Testis (tissue), 3 donors: ENCODE data around the gene ARHGAP26. TPM values are rescaled to one million over a fixed set of nuclear protein-coding genes. Genes with fewer than 3 reads are reported as not detected.
A peak's percentile ranks its signal among the peaks of the same experiment; 100 is the strongest.
"Not testable (repeated sequence)": the region's sequence is repeated elsewhere in the genome, so short reads cannot be mapped to it uniquely, and the experiment has no call there.

ENCODE experiments used
- DNase-seq: peaks from one replicate; pipeline ENCODE4 v3.0.0-alpha.2; 2019
- H3K27ac ChIP-seq, 2 donors: fragments of 200-600 bp; sonication (generic); one replicate each; pipeline ENCODE4 v1.5.1; 2019
- H3K27me3 ChIP-seq: fragments of 200-600 bp; sonication (generic); one replicate; pipeline ENCODE4 v1.5.1; 2019
- H3K36me3 ChIP-seq: fragments of 200-600 bp; sonication (generic); one replicate; pipeline ENCODE4 v1.5.1; 2017; ENCODE audit warnings: low read depth; ENCODE audit errors: missing control alignments
- H3K4me1 ChIP-seq: fragments of 200-600 bp; sonication (generic); one replicate; pipeline ENCODE4 v1.5.1; 2019
- H3K4me3 ChIP-seq, 2 donors: fragments of 200-600 bp; sonication (generic); one replicate each; pipeline ENCODE4 v1.5.1; 2017 to 2019
- H3K9me3 ChIP-seq: fragments of 200-600 bp; sonication (generic); one replicate; pipeline ENCODE4 v1.5.1; 2017
- CTCF ChIP-seq, 3 experiments: fragments of 450-650 bp in 2 of 3; fragments of 200-600 bp in 1 of 3; sonication (generic) in 1 of 3; IDR thresholded peaks; one replicate each; pipeline ENCODE4 v1.5.1; 2016 to 2019; ENCODE audit warnings: antibody characterized with exemption in 3 of 3, mild to moderate bottlenecking in 2 of 3, moderate library complexity in 1 of 3
- POLR2A ChIP-seq: fragments of 450-650 bp; IDR thresholded peaks from one replicate; pipeline ENCODE4 v1.6.1; 2017; ENCODE audit warnings: antibody characterized with exemption, mild to moderate bottlenecking, moderate library complexity
- WGBS, 2 donors: methylation state at CpG; one replicate each; pipeline ENCODE4 v1.1.5; 2018; 5-methylcytosine and 5-hydroxymethylcytosine counted together
- intact Hi-C: fragments of 100-400 bp; cut with DNase I; formaldehyde crosslinking; loops from one replicate; pipeline ENCODE4 v1.15.1; 2023; ENCODE audit warnings: low total_unique reads
- polyA plus RNA-seq: library from polyadenylated mRNA; stranded (reverse); fragments of 350-450 nt; fragmentation: Illumina TruSeq; extraction: RNeasy Lipid Tissue Mini Kit (QIAGEN cat#74804); gene quantifications from one replicate; pipeline ENCODE4 v1.2.3, GENCODE V29; 2014; ENCODE audit warnings: low read depth, low replicate concordance; ENCODE audit not compliant: insufficient read depth
- total RNA-seq, 2 donors: library from RNA; depleted of rRNA; stranded (reverse); fragments of >200 nt; gene quantifications; one replicate each; pipeline ENCODE4 v1.2.3, GENCODE V29; 2016

The ARHGAP26 gene
- total and polyA plus RNA-seq, 3 donors from 2014 or later = 33.8 to 98.7 (median 95.7) TPM

DNA sequence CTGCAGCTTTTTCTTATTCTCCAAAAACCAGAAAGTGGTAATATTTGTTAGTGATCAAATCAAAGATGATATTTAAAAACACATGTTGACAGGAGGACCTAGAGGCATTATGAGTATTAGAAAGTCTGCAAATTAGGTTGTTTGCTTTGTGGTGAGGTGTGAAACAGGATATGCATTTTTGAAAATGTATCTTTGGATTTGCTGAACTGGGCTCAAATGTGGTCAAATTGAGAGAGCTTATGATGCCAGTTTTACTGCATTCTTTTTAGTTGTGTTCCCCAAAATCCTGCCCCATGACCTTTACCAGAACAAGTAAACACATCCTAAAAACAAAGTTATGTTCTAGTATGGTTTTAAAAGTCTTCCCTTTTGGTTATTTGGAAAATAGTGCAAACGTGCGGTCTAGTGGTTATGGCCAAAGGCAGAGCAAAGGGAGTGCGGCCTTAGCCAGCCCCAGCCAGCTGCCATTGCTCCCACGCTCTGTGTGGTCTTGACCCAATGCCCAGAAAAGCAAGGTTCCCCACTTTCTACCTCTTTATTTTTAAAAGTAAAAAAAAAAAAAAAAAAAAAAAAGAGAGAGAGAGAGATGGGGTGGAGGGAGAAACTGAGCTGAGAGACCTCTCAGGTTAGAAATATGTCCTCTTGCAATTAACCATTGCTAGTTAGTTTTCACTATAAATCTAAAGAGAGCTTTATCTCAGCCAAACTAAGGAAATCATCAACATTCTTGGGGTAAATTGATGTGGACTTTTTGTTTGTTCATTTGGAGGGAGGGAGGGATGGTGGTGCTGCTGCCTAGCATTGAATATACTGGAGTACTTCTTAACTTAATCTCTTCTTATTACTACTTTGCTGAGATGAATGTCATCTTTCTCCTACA is 176.6 kb downstream of the ARHGAP26 start:
- peak overlapping the region in 1 of 2 donors; percentile 11 for H3K27ac ChIP-seq
- H3K9me3 ChIP-seq = no peaks in the 10 kb centered on the region
- WGBS, 2 donors = 55 to 60% methylated on average over 4 of the region's 4 CpGs
- H3K4me3 ChIP-seq = no peak overlapping the region
- no peak for TF ChIP-seq POLR2A
- TF ChIP-seq CTCF (IDR thresholded peaks at IDR 0.05) = no peak
- intact Hi-C loops = no loop called here
- peaks cover 22% of the 10 kb centered on the region for H3K4me1 ChIP-seq
- no peaks in the 10 kb centered on the region for H3K27me3 ChIP-seq
- H3K36me3 ChIP-seq = no peaks in the 10 kb centered on the region
- peak; percentile 57 for DNase-seq

- Histone ChIP-seq H3K9me3 (no peaks in the 10 kb centered on the region), H3K4me1 (peaks cover 22% of the 10 kb centered on the region), H3K27ac (peak overlapping the region in 1 of 2 donors; percentile 11), H3K27me3 (no peaks in the 10 kb centered on the region), H3K36me3 (no peaks in the 10 kb centered on the region), H3K4me3 (no peak overlapping the region)
- no peak for DNase-seq
- intact Hi-C loops = no loop called here
- TF ChIP-seq POLR2A (no peak), CTCF (IDR thresholded peaks at IDR 0.05) (no peak)
These were observed 177.2 kb downstream of the ARHGAP26 start for GRCh38 chr5:142947427-142947709.

GRCh38 chr5:142952229-142952628 is 182.1 kb downstream of the ARHGAP26 start:
- H3K4me1 ChIP-seq = peaks cover 7% of the 10 kb centered on the region
- no peaks in the 10 kb centered on the region for H3K27me3 ChIP-seq
- TF ChIP-seq POLR2A (no peak), CTCF (IDR thresholded peaks at IDR 0.05) (no peak)
- 87 to 95% methylated on average over 3 of the region's 3 CpGs for WGBS, 2 donors
- no peaks in the 10 kb centered on the region for H3K9me3 ChIP-seq
- intact Hi-C loops = no loop called here
- DNase-seq = no peak
- no peak overlapping the region for H3K4me3 ChIP-seq
- no peaks in the 10 kb centered on the region for H3K36me3 ChIP-seq
- H3K27ac ChIP-seq = no peak overlapping the region

DNA sequence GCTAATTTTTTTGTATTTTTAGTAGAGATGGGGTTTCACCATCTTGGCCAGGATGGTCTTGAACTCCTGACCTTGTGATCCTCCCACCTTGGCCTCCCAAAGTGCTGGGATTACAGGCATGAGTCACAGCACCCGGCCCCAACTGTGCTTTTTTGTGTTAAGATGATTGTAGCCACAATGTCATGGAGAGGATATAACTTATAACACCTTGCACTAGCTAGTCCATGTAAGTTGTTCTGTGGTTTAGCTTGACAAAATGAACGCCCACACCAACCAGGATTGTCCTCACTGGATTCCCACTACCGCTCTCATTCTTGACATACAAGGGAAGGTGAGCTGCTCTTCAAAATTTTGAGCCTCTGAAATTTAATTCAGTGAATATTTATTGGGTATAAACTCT is 182.7 kb downstream of the ARHGAP26 start:
- intact Hi-C loops, H3K4me3 ChIP-seq, H3K4me1 ChIP-seq, H3K27ac ChIP-seq, H3K27me3 ChIP-seq, H3K36me3 ChIP-seq, DNase-seq, H3K9me3 ChIP-seq: not testable (repeated sequence)
- WGBS, 2 donors = 89 to 93% methylated on average over 3 of the region's 3 CpGs

DNA sequence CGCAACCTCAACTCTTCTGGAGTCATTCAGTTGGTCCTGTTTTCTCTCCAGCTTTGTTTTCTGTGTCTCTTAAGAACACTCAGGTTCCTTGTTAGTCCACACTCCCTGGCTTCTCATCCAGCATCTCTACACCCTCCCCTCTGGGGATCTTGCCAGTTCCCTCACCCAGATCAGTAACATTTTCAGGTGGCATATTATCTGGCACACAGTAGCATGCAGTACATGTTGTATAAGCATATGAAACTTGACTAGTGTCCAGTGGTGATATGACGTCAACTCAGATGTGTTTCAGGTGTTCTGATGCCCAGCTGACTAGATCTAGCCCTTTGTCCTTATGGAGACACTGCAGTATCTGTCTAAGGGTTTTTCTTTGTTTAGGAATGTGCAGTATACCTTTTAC is 184.3 kb downstream of the ARHGAP26 start:
- intact Hi-C loops = no loop called here

More for the DNA sequence above, 184.3 kb downstream of the ARHGAP26 start:
- WGBS, 2 donors = 96 to 98% methylated on average over 2 of the region's 2 CpGs
- no peak for TF ChIP-seq CTCF (IDR thresholded peaks at IDR 0.05)
- TF ChIP-seq POLR2A = no peak
- Histone ChIP-seq H3K4me3 (no peak overlapping the region), H3K4me1 (peaks cover 5% of the 10 kb centered on the region), H3K27ac (no peak overlapping the region), H3K36me3 (no peaks in the 10 kb centered on the region), H3K27me3 (no peaks in the 10 kb centered on the region), H3K9me3 (no peaks in the 10 kb centered on the region)
- DNase-seq = no peak
